AG09309 (cell line): ENCODE data around the gene MAGI1.

Source experiments
- DNase-seq: peaks from one replicate; pipeline ENCODE4 v3.0.0-alpha.2; 2010; ENCODE audit warnings: low read depth
- H3K4me3 ChIP-seq: 2 replicates; pipeline ENCODE4 v1.5.1; 2011; ENCODE audit warnings: mild to moderate bottlenecking, low read depth, low read length, moderate library complexity; ENCODE audit not compliant: control insufficient read depth
- CTCF ChIP-seq: IDR thresholded peaks from 2 replicates; pipeline ENCODE4 v1.5.1; 2011; ENCODE audit warnings: mild to moderate bottlenecking, low read depth, low read length, inconsistent platforms; ENCODE audit not compliant: insufficient read depth, control insufficient read depth; ENCODE audit errors: missing control alignments

Gene MAGI1

GRCh38 chr3:65788461-65788860 lies 250.3 kb downstream of the MAGI1 start:
- DNase-seq: no peak
- TF ChIP-seq CTCF: no peak

GRCh38 chr3:65787827-65788226 lies 250.9 kb downstream of the MAGI1 start:
- no peak overlapping the region for H3K4me3 ChIP-seq
- no peak for TF ChIP-seq CTCF
- no peak for DNase-seq

More at GRCh38 chr3:65788461-65788860, 250.3 kb downstream of the MAGI1 start:
- no peak overlapping the region for H3K4me3 ChIP-seq

GRCh38 chr3:65787340-65787739 lies 251.4 kb downstream of the MAGI1 start:
- no peak for TF ChIP-seq CTCF

GRCh38 chr3:65786890-65787289 lies 251.8 kb downstream of the MAGI1 start:
- H3K4me3 ChIP-seq: no peak overlapping the region
- no peak for TF ChIP-seq CTCF
- no peak for DNase-seq

More at GRCh38 chr3:65787340-65787739, 251.4 kb downstream of the MAGI1 start:
- no peak for DNase-seq
- H3K4me3 ChIP-seq: no peak overlapping the region

- H3K4me3 ChIP-seq: no peak overlapping the region
- peak; percentile 66 for TF ChIP-seq CTCF
- DNase-seq: peak; percentile 27
Measured at GRCh38 chr3:65785065-65785645, 253.6 kb downstream of the MAGI1 start.

- no peak for DNase-seq
- H3K4me3 ChIP-seq: no peak overlapping the region
- no peak for TF ChIP-seq CTCF
Measured at GRCh38 chr3:65783117-65783516, 255.6 kb downstream of the MAGI1 start.
